KBM-7 (cell line): ENCODE data around the gene PRR33.

Experiments used
- DNase-seq: peaks from one replicate; pipeline ENCODE4 v3.0.0-alpha.2; 2015
- in situ Hi-C: fragments of 300-500 bp; cut with MboI; formaldehyde crosslinking; loops from 2 replicates; pipeline ENCODE4 v1.14.3; 2020; ENCODE audit warnings: low sequenced_read_pairs, low pct_unique_long_range_greater_than_20kb, mixed read lengths

The PRR33 gene

DNA sequence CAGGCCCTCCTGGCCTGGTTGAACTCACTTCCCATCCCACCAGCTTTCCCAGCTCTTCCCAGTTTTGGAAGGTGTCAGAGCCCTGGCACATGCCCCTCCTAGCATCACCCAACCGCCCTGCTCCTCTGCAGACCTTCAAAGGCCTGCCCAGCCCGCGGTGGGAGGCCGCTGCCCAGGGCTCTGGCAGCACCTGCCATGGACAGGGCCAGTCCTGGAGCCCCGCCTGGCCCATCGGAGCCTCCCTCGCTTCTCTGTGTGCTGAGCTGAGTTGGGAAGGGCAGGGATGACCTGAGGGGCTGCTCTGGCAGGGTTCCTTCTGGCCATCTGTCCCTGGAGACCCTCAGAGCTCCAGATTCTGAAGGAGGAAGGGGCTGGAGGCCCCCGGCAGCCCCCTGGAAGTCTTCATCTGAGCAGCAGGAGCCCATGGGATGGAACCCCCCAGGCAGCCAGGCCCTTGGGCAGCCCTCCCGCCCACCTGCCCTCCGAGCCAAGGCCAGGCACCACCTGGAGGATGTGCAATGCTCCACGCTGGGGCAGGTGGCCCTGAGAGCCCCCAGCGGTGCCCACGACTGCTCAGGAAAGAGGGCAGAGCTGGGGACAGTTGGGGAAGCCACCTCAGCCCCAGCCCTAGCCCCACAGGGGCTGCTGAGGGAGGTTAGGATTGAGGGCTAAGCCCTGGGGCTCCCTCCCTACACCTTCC lies 35.2 kb downstream of the PRR33 start:
- DNase-seq = no peak
- in situ Hi-C loops = no loop called here

DNA sequence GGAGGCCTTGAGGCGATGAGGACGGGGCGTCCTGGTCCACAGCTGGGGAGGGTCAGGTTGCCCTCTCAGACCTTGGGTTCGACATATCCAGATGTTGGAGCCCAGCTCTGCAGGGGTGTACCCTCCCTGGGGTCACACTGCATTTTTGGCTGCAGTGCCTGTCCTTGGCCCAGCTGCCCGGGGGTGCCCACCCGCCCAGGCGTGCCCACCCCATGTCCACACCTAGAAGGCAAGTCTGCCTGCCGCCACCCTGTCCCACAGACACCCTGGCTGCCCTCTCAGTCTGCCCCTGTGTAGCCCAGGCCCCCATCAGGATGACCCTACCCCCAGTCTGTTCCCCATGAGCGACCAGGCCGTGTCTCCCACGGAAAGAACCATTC lies 35.8 kb downstream of the PRR33 start:
- in situ Hi-C loops = no loop called here
- no peak for DNase-seq

DNA sequence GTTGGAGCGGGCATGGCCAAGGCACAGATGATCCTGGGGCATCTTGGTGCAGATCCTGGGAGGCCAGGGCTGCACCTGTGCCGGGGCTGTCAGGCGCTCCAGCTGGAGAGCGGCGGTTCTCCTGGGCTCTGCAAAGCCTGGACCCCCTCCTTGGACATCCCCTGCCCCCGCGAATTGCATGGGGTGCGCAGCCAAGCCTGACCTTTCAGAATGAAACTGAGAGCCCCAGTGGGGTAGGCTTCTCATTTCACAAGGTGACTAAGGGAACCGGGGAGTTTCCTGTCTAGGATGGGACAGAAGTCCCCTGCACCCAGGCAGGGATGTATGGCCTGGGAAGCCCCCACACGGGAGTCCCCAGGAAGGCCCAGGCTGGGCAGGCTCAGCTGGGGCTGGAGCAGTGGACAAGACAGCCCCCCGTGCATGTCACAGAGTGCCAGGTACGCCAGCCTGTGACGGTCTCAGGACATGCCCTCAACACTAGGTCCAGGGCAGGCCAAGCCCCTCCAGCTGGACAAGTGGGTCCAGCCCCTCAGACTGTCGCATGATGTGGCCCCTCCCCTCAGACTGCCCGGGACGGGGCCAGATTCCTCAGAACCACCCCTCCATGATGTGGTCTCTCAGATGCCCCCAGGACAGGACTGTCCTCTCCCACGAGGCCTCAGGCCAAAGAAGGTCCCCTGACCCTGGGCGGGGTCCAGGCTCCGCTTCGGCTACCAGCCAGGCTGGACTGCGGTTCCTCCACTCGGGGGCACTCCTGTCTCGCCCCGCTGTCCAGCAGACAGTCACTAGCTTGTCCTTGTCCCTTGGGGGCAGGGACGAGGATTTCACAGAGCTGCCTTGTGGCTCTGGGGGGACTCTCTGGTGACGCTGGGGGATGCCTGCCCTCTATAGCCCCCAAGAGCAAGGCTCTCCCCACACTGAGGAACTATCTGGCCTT lies 36.5 kb downstream of the PRR33 start:
- no peak for DNase-seq
- in situ Hi-C loops = no loop called here

DNA sequence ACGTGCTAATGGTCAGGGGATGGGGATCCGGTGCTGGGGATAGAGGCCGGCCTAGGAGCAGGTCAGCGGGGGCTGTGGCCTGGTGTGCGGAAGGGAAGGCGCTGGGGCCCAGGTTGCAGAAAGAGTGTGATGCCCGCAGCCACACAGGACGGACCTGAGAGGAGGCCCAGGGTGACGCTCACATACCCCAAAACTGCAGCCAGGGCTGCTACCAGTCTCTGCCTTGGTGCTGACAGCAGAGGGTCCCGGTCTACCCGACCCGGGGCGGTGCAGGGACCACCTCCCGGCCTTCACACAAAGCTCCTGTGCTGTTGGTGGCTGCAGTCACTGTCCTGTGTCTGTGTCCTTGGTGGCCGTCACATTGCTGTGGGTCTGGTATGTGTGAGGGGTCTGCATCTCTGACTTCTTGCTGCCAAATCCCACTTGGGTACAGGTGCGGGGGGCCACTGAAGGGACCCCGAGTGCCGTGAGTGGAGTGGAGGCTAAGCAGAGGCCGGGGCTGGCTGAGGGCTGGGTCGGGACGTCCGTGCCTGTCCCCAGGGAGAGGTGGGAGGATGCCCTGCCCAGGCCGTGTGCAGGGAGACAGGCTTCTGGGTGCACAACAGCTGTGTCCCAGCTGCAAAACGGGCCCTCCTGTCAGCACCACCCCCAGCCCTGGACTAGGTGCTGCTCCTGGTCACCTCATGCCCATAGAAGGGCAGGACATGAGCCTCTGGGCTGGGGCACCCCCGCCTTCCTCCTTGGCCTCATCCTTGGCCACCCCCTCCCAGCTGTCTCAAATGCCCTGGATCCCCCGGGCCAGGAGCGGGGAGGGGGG lies 37.4 kb downstream of the PRR33 start:
- DNase-seq = no peak

DNA sequence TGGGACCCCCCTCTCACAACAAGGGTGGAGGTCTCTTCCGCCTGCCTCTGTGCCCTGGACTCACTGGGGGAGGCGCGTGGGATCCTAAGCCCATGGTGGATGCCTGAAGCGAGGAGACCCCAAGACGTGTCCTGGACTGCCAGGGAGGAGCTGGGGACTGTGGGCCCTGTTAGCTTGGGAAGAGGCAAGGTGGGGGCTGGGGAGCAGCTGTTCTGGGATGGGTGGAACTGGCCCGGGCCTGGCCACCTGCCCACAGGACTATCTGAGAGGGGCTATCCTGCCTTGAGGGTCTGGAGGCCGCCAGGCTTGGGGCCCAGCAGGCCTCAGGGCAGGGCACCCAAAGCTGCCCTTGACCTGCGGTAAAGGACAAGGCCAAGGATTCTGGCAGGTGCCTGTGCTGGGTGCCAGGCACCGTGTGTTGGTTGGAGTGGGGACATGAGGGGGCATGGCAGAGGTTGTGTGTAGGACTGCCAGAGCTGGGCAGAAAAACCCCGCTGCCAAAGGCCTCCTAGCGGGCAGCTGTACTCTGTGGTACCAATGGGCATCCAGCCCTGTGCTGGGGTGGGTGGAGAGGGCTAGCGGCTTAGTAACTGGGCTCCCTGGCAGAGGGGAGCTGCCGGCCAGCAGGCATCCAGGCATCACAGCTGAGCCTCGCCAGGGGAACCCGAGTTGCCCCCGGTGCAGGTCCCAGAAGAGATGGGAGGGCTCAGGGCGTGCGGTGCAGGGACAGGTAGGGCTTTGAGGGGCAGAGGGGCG lies 38.1 kb downstream of the PRR33 start:
- DNase-seq = no peak
- in situ Hi-C loops = no loop called here

More for the DNA sequence above, 37.4 kb downstream of the PRR33 start:
- in situ Hi-C loops = no loop called here

DNA sequence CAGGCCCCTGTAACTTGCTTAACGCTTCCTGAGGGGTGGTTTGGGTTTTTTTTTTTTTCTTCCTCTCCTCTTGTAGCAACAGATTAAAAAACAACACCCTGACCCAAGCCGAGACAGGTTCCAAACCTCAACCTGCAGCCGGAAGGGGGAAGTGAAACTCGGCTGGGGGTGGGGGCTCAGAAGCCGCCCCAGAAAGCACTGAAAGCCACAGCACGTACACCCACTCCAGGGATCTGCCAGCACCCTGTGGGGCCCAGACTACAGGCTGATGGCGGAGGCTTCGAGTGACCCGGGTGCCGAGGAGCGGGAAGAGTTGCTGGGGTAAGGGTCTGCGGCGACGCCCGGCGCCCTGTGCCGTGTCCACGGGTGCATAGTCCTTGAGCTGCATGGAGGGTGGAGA lies 38.8 kb downstream of the PRR33 start, which contains the start of gene LSP1:
Gene LSP1 (plus strand): TSS at position 208 of the 400 bp plus-strand sequence. CDS start 61 bp downstream, at position 269.
- in situ Hi-C loops = no loop called here
- DNase-seq = peak; percentile 90

DNA sequence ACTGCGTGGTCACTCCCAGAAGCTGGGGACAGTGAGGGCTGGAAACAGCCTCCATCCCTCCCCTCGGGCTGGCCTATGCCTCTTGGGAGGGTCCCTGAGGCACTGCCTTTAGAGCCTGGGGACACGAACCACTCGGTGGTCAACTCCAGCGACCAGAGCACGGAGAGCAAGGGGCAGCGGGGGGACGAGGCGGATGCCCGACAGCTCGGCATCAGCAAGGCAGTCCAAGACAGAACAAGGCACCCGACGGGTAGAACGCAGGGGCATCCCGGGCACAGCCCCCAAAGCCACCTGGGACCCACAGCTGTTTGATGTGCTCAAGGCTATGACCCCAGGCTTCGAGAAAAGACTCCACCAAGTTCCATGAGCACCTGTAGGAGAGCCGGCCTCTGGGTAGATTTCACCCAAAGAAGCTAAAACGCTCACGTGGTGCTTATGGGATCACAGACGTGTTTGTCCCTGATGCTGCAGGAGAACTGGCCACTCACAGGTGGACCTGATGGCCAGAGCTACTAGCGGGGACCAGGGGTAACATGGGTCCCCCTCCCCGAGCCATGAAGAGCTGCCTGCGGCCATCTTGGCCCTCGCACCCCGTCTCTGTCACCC lies 39.3 kb downstream of the PRR33 start:
- DNase-seq = no peak
- in situ Hi-C loops = no loop called here

DNA sequence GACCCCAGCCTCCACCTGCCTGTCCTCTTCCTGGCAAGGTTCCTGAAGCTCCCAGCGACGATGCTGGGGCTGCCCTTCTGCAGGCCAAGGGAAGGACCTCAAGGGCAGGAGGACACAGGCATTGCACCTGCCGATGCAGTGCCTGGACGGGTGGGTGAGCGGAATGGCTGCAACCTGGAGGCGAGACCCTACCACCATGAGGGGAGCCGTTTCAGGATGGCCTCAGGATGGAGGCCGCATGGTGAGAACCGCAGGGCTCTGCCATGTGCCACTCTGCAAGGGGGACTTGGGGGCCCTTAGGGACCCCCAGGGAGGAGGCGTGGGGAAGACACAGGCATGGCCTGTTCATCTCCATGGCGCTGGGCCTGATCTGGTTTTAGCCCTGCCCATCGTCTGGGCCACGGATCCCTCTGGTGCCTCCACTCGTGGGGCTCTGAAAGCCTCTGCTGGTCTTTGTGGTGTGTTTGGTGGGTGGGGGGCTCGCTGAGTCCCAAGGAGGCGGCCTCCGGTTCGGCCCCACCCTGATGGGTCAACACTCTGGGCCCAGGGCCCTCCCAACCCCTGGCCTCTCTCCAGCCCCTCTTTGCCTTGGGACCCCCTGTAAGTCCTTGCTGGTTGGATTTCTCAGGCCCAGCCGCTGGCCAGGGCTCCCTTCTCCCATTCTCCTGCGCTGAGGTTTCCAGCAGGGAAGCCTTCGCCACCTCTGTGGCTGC lies 40.1 kb downstream of the PRR33 start:
- no peak for DNase-seq
- in situ Hi-C loops = no loop called here

DNA sequence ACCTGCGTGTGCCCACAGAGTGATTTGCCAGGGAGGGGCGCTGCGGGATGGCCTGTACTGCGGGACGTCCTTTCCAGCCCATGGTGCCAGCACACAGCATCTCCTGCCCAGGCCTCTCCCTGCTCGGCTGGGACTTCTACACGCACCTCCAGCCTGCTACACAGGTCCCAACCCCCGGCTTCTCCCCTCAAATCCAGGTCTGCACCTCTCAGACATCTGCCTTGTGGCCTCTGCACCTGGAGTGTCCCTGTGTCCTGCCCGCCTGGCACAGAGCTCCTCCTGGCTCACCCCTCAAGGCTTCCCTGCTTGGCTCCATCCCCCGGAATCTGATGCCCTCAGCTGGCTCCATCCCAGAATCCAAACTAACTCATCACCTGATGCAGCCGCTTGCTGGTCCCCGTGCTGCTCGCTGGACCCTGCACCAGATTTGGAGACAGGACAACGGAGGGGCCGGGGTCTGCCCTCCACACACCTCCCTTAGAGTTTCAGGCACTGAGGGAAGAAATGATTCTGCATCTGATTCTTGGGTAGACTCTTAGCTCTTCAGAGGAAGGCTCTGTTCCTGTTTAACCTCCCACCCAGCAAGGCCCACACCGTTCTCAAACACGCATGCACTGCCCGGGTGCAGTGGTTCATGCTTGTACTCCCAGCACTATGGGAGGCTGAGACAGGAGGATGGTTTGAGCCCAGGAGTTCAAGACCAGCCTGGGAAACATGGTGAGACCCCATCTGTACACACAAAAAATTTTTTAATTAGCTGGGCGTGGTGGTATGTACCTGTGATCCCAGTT lies 42.9 kb downstream of the PRR33 start:
- no peak for DNase-seq
- in situ Hi-C loops = no loop called here

DNA sequence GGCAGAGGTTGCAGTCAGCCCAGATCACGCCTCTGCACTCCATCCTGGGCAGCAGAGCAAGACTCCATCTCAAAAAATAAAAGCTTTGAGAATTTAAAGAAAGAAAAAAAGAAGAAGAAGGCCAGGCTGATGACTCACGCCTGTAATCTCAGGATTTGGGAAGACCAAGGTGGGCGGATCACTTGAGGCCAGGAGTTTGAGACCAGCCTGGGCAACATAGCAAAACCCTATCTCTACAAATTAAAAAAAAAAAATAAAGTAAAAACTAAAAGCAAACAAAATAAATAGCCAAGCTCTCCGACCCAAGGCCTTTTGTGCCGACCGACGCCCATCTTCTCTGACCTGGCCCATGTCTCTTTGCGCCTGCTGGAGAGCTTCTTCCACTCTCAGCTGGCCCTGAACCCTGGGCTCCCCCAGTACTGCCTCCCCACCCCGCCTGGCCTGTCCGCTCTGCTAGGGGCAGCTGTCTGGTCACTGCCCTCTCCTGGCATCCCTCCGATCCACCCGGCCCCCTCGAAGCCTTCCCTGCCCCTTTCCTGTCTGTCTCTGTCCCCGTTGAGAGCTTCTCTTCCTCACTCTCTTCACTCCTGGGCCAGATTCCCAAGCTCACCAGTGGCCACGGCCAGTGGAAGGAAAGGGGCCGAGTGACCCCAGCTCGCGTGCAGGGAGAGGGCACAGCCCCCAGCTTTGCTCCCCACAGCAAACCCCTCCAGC lies 43.6 kb downstream of the PRR33 start:
- in situ Hi-C loops = no loop called here
- DNase-seq = no peak

DNA sequence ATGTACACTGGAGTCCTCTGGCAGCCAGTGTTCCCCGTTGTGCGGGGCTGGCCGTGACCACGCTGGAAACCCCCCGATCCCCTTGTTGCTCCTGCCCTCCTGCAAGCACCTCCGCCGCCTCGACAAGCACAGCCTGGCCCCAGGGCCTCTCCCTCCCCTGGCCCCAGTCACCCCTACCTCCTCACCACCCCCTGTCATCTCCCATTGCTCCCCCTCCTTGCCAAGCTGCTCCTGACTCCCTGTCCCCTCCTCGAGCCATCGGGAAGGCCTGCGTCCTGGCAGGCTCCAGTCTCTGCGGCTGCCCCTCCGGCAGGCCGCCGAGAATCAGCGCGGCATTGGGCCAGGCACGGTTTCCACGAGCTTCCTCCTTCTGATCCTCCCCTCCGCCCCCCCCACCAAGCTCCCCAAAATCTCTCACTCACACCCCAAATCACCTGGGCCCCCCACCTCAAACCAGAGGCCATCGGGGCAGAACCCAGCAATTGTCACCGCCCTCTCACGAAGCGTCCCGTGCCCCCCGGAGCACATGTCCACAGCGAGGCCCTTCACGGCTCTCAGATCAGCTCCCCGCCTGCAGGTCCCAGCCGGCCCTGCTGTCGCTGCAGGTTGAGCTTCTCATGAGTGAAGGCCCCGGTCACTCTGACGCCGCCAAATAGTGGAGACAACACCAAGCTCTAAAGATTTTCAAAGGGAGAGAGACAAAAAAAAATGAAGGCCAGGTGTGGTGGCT lies 44.5 kb downstream of the PRR33 start:
- in situ Hi-C loops = no loop called here
- no peak for DNase-seq

DNA sequence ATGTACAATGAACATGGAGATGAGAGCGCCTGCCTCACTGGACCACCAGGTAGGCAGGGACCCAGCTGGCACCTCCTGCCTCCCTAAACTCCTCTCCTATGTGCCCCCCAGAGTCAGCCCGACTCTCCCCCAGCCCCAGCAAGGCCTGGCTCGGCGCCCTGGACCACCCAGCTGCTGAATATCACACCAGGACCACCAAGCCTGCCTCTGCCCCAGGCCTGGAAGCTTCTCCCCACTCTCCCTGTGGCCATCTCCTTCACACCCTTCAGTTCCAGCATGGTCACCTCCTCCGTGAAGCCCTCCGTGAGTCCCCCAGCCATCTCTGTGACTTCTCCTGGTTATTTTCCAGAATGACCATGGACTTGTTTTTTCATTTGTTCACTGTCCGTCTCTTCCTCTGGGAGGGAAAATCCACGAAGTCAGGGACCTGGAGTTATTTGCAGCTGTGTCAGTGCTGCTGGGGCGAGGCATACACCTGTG lies 45.2 kb downstream of the PRR33 start:
- in situ Hi-C loops = no loop called here
- no peak for DNase-seq

DNA sequence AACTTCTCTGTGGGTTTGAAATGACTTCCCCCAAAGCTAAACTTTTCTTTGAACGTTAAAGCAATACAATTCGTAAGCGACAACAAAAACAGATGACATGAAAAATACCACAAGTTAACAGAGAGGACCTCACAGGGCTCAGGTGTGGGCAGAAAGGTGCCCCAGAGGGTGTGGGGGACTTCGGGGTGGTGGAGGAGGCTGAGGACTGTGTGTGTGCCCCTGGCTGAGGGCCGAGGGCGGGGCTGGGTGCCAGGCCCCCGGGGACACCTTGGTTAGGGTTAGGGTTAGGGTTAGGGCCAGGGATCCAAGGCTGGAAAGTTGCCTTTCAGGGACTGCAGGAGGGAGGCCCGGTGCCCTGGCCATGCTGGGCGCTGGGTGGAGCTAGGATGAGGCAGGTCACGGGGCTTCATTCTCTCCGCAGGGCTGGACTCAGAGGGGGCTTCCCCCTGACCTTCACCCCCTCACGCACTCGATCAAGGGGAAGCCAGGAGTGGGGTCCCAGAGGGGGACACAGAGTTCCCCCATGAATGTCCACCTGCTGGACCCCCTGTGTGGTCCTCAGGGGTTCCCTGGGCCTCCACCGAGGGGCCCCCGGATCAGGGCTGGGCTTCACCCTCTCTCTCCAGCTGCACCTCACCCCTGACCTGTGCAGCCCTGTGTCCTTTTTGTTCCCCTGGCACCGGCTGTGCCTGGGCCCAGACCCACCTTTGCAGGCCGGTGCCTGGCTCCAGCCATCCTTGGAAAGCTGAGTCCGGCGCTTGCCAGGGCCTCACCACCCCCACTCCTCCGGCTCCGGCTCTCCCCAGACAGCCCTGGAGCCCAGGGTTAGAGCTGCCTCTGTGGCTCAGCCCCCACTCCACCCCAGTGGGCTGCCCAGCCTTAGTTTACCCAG lies 45.9 kb downstream of the PRR33 start:
- no peak for DNase-seq
- in situ Hi-C loops = no loop called here

DNA sequence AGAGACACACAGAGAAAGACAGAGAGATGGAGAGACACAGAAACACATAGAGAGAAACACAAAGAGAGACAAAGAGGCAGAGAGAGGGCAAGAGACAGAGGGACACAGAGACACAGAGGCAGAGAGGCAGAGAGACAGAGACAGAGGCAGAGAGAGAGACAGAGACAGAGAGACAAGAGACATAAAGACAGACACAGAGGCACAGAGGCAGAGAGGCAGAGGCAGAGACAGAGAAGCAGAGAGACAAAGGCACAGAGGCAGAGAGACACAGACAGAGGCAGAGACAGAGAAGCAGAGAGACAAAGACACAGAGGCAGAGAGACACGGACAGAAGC lies 46.6 kb downstream of the PRR33 start:
- no peak for DNase-seq
- in situ Hi-C loops = no loop called here
